Measurements from ENCODE around the gene FOXP2.

GRCh38 chr7:114409750-114410149 lies 4.9 kb upstream of the FOXP2 start:
- TF ChIP-seq POLR2A (IDR thresholded peaks at IDR 0.05; ENCODE audit: low read depth, low read length): no peak
- no peak for TF ChIP-seq CTCF (conservative IDR thresholded peaks at IDR 0.05; ENCODE audit: low read depth, low read length)
- no peak for TF ChIP-seq SMC3 (IDR thresholded peaks at IDR 0.05; ENCODE audit: low read depth, low read length)
- TF ChIP-seq MXI1 (IDR thresholded peaks at IDR 0.05; ENCODE audit: borderline replicate concordance, low read depth, low read length): no peak
- TF ChIP-seq RAD21 (IDR thresholded peaks at IDR 0.05; ENCODE audit: low read length): no peak
- TF ChIP-seq FOS (IDR thresholded peaks at IDR 0.05; ENCODE audit: low read depth, low read length): peak; percentile 23; the same call in 1 of the 2 replicates
- TF ChIP-seq RFX5 (IDR thresholded peaks at IDR 0.05; ENCODE audit: low read depth, low read length): no peak
- TF ChIP-seq CHD1 (IDR thresholded peaks at IDR 0.05; ENCODE audit: low read depth, low read length): no peak
- no peak for TF ChIP-seq BHLHE40 (IDR thresholded peaks at IDR 0.05; ENCODE audit: low read depth, low read length)

Measured in IMR-90 (cell line).